ENCODE measurements around the gene UBE2N. TPM values are rescaled to one million over a fixed set of nuclear protein-coding genes. Genes with fewer than 3 reads are reported as not detected.

The UBE2N gene, protein sequence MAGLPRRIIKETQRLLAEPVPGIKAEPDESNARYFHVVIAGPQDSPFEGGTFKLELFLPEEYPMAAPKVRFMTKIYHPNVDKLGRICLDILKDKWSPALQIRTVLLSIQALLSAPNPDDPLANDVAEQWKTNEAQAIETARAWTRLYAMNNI
- polyA plus RNA-seq (ENCODE audit: low read depth in 6 of 6): 100 to 1,000 TPM; 152 to 210 (median 157) TPM

DNA sequence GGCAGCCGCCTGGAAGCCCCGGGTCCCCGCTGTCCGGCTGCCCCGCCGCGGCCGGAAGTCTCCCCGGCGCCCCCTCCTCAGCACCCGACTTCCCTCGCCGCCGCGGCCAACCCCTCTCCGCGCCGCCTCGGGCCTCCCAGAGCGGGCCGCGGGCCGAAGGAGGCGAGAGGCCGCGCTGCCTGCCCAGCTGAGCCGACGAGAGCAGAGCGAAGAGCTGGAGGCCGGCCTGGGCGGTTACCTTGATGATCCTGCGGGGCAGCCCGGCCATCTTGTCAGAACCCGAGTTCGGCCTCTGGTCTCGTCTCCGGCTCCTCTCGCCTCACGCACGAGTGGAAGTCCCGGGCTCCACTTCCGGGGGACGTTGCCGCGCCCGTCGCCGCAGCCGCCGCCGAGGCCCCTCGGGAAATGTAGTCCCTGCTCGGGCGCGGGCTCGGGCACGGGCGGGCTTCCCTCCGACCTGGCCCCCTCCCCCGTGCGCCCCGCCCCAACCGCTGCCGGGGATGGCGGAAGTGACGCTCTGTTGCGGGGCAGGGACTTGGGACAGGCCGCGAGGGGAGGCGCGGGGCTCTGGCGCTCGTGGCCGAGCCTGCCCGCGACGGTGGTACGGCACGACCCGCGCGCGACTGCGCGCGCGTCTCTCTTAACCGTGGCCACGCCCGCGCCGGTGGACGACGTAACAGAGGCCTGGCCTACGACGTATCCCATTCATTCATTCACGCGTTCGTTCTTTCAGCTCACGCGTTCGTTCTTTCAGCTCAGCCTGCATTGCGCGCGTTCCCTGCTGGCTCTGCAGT, at the start of gene UBE2N:
Gene UBE2N, minus strand, starts transcription at position 331 of the 794 bp plus-strand sequence. Its CDS starts 63 bp downstream, at position 268.
- Mint-ChIP-seq H3K27me3 (no peaks in the 10 kb centered on the region), H3K27ac (peak within 1 kb of the TSS; percentile 93 to 99 (median 98)), H3K4me1 (peaks cover 40 to 45% (median 43%) of the 10 kb centered on the region in 3 donors), H3K4me3 (peak within 1 kb of the TSS; percentile 89 to 99 (median 97)), H3K9me3 (no peaks in the 10 kb centered on the region), H3K36me3 (no peaks in the 10 kb centered on the region)
- ATAC-seq (ENCODE audit: low read depth in 2 of 2) (peak; percentile 80 to 84), DNase-seq (peak; percentile 99)

DNA sequence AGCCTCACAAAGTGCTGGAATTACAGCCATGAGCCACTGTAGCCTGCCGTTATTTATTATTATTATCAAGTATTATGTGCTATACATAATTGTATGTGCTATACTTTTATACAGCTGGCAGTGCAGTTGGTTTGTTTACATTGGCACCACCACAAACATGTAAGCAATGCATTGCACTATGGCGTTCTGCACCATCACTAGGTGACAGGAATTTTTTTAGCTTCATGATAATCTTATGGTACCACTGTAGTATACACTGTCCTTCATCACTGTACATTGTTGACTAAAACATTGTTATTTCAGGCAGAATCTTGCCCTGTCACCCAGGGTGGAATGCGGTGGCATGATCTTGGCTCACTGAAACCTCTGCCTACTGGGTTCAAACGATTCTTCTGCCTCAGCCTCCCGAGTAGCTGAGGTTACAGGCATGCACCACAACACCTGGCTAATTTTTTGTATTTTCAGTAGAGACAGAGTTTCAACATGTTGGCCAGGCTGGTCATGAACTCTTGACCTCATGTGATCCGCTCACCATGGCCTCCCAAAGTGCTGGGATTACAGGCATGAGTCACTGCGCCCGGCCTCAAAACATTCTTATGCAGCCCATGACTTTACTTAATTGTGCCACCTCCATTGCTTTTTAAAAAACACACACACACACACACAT, 42.7 kb upstream of the UBE2N start:
- Mint-ChIP-seq H3K27ac (peak overlapping the region in 1 of 6 donors; percentile 76), H3K9me3 (no peaks in the 10 kb centered on the region), H3K4me1 (no peaks in the 10 kb centered on the region), H3K27me3 (no peaks in the 10 kb centered on the region), H3K36me3 (peaks cover 0 to 24% of the 10 kb centered on the region in 2 donors), H3K4me3 (peak overlapping the region in 1 of 8 donors; percentile 44)
- ATAC-seq (ENCODE audit: low read depth in 2 of 2): no peak
- DNase-seq: no peak

DNA sequence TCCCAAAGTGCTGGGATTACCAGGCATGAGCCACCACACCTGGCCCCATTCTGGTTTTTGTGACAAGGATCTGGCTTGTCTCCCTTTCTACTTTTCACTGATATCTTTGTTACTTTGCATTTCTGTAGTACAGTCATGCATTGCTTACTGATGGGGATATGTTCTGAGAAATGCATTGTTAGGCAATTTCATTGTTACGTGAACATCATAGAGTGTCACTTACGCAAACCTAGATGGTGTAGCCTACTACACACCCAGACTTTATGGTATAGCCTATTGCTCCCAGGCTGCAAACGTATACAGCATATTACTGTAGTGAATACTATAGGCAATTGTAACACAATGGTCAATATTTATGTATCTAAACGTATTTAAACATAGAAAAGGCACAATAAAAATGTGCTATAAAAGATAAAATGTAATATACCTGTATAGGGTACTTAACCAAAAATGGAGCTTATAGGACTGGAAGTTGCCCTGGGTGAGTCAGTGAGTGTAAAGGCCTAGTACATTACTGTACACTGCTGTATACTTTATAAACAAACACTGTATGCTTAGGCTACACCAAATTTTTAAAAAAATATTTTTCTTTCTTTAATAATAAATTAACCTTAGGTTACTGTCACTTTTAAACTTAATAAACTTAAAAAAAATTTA, 41.5 kb upstream of the UBE2N start:
- H3K9me3 Mint-ChIP-seq: no peaks in the 10 kb centered on the region
- ATAC-seq (ENCODE audit: low read depth in 2 of 2): no peak
- H3K4me1 Mint-ChIP-seq: no peaks in the 10 kb centered on the region
- no peak overlapping the region for H3K4me3 Mint-ChIP-seq
- H3K27me3 Mint-ChIP-seq: no peaks in the 10 kb centered on the region
- DNase-seq: no peak
- peaks cover 0 to 15% of the 10 kb centered on the region in 2 donors for H3K36me3 Mint-ChIP-seq
- H3K27ac Mint-ChIP-seq: no peak overlapping the region

DNA sequence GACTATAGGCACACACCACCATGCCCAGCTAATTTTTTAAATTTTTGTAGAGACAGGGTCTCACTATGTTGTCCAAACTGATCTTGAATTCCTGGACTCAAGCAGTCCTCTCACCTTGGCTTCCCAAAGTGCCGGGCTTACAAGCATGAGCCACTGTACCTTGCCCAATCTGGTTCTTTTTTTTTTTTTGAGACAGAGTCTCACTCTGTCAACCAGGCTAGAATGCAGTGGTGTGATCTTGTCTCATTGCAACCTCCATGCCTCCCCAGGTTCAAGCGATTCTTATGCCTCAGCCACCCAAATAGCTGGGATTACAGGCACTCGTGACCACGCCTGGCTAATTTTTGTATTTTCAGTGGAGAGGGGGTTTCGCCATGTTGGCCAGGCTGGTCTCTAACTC, 41.0 kb upstream of the UBE2N start:
- Mint-ChIP-seq H3K4me1 (no peaks in the 10 kb centered on the region), H3K27ac (peak overlapping the region in 1 of 6 donors; percentile 65)
- no peak for DNase-seq

DNA sequence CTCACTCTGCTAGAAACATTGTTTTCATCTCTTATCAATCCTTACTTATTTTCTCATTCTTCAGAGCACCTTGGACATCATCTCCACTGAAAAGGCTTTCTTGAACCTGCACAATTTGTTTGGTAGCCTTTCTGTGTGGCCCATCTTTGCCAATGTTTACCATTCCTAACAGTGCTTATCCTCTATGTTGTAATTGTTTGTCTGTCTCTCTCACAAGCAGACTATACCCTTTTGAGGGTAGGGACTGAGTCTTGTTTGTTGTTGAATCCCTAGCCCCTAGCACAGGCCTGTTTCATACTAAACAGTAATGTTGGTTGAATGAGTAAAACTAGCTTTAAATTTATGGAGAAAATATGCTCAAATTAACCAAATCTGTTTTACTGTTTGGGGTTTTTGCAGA, 34.8 kb upstream of the UBE2N start:
- Mint-ChIP-seq H3K9me3 (no peaks in the 10 kb centered on the region), H3K36me3 (peaks cover 6 to 12% of the 10 kb centered on the region in 2 donors)

More for the DNA sequence above, 41.0 kb upstream of the UBE2N start:
- no peak for ATAC-seq (ENCODE audit: low read depth in 2 of 2)
- no peaks in the 10 kb centered on the region for H3K9me3 Mint-ChIP-seq
- H3K4me3 Mint-ChIP-seq: no peak overlapping the region
- H3K36me3 Mint-ChIP-seq: peaks cover 0 to 14% of the 10 kb centered on the region in 2 donors
- no peaks in the 10 kb centered on the region for H3K27me3 Mint-ChIP-seq

DNA sequence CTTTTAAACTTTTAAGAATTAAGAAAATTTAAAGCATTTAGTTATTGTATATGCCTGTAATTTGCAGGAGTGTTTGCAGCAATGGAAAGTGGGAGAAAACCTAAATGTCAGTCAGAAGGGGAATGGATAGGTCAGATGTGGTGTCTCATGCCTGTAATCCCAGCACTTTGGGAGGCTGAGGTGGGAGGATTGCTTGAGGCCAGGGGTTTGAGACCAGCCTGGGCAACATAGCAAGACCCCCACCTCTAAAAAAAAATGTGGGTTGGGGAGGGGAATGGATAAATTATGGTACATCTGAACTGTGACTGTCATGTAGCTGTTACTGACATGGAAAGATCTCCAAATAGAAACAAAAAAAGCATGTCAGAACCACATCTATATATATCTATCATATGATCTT, 27.6 kb upstream of the UBE2N start:
- Mint-ChIP-seq H3K4me3 (peak overlapping the region in 1 of 8 donors; percentile 5), H3K9me3 (no peaks in the 10 kb centered on the region), H3K27me3 (no peaks in the 10 kb centered on the region), H3K36me3 (peaks cover 7 to 10% of the 10 kb centered on the region in 2 donors), H3K4me1 (peaks cover 22 to 40% (median 27%) of the 10 kb centered on the region in 3 donors), H3K27ac (peak overlapping the region in 1 of 6 donors; percentile 38)
- ATAC-seq (ENCODE audit: low read depth in 2 of 2) (no peak), DNase-seq (no peak)

More for the DNA sequence above, 34.8 kb upstream of the UBE2N start:
- Mint-ChIP-seq H3K4me1 (peaks cover 0 to 3% (median 2%) of the 10 kb centered on the region in 3 donors), H3K4me3 (no peak overlapping the region), H3K27me3 (no peaks in the 10 kb centered on the region), H3K27ac (no peak overlapping the region)
- ATAC-seq (ENCODE audit: low read depth in 2 of 2): no peak
- no peak for DNase-seq

DNA sequence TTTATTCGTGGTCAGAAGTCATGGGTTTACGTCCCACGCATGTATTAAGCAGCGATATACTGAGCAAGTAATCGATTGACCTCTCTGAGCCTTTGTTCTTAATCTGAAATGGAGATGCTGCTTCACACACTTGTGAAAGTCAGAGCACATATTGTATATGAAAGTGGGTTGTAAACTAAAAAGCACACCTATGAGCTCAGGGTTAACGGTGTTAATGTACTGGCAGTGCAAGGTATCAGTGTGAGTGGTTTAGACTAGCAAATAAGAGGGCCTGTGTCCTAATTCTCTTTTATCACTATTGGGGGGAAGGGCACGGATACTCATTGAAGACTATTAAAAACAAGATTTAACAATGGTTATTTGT, 26.2 kb upstream of the UBE2N start:
- H3K4me1 Mint-ChIP-seq: peaks cover 22 to 40% (median 27%) of the 10 kb centered on the region in 3 donors
- DNase-seq: no peak
- H3K4me3 Mint-ChIP-seq: peak overlapping the region; percentile 85 to 98 (median 90)
- no peaks in the 10 kb centered on the region for H3K9me3 Mint-ChIP-seq
- ATAC-seq (ENCODE audit: low read depth in 2 of 2): no peak
- no peaks in the 10 kb centered on the region for H3K27me3 Mint-ChIP-seq
- H3K27ac Mint-ChIP-seq: peak overlapping the region; percentile 90 to 98 (median 96)
- peaks cover 7 to 10% of the 10 kb centered on the region in 2 donors for H3K36me3 Mint-ChIP-seq

DNA sequence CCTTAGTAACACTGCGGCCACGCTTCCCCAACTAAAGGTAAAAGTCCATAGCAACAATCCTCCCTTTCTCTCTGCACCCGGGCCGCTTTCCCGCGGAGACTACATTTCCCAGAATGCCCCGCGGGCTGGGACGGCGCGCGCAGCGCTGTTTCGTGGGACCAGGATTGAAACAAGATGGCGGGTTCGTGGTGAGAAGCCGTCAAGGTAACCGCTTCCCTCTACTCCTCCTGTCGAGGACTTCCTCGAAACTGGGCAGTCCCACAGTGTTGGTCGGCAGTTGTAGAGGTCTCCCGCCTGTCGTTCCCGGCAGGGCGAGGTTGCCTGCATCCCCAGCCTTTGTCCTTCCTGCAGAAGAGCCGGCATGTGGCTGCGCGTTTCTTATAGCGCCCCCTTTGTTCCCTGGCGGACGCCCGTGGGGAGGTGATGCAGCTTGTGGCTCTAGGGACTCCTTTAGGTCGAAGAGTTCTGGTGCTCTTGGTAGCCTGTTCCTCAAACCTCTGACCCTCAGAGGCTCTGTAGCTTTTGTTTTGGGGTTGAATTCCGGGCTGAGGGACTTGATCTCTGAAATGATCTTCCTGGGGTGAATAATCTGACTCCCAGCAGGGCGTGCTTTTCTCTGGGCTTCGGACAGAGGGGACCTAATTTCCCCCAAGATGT, 25.7 kb upstream of the UBE2N start, which contains the start of gene MRPL42:
Gene MRPL42, plus strand, starts transcription at position 164 of the 657 bp plus-strand sequence. CDS start 1,772 bp downstream, outside the sequence.
- H3K4me1 Mint-ChIP-seq: peaks cover 22 to 40% (median 27%) of the 10 kb centered on the region in 3 donors
- DNase-seq: peak; percentile 93
- peak within 1 kb of the TSS; percentile 85 to 98 (median 90) for H3K4me3 Mint-ChIP-seq
- no peaks in the 10 kb centered on the region for H3K9me3 Mint-ChIP-seq
- H3K27ac Mint-ChIP-seq: peak within 1 kb of the TSS; percentile 90 to 98 (median 96)
- H3K36me3 Mint-ChIP-seq: peaks cover 7 to 10% of the 10 kb centered on the region in 2 donors
- H3K27me3 Mint-ChIP-seq: no peaks in the 10 kb centered on the region
- ATAC-seq (ENCODE audit: low read depth in 2 of 2): peak; percentile 87 to 91

DNA sequence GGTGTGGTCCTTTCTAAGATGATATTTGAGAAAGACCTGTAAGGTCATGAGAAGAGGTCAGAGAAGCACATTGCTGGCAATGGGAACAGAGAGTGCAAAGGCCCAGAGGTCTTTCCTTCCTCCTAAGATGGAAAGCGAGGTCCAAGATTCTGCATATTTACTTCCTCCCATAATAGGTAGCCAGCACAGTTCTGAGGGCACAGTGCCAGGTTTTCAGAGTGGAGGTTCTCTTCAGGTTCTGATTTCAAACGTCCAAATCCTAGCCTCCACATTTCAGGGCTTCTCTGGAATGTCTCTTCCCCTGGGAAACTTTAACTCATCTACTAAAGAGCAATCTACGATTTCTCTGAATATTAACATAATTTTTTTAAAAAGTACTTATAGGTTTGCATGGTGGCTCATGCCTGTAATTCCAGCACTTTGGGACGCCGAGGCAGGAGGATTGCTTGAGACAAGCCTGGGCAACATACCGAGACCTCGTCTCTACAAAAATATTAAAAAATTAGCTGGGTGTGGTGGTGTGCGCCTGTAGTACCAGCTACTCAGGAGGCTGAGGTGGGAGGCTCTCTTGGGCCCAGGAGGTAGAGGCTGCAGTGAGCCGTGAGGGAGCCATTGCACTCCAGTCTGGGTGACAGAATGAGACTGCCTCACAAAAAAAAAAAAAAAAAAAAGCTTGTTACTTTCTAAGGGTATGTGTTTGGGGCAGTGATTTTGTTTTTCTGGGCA, 25.0 kb upstream of the UBE2N start:
- Mint-ChIP-seq H3K27me3 (no peaks in the 10 kb centered on the region), H3K27ac (peak overlapping the region; percentile 90 to 98 (median 96)), H3K9me3 (no peaks in the 10 kb centered on the region), H3K36me3 (peaks cover 6 to 7% of the 10 kb centered on the region in 2 donors), H3K4me1 (peaks cover 22 to 40% (median 27%) of the 10 kb centered on the region in 3 donors), H3K4me3 (peak overlapping the region; percentile 85 to 98 (median 90))
- ATAC-seq (ENCODE audit: low read depth in 2 of 2): no peak
- no peak for DNase-seq

DNA sequence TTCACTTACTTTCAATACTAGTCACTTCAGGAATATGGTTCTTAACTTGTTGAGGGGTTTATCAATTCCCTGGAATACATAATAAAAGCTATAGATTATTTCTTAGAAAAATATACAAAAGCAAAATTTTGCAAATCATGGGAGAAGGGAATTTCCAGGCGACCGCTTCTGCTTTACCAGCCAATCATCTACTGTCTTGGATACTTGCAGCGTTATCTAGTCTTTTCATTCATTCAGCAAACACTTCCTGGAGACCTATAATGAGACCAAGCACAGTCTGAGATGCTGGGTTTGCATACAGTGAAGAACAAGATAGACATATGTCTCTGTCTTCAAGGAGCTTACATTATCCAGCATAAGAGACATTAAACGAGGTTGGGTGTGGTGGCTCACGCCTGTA, 24.1 kb upstream of the UBE2N start:
- Mint-ChIP-seq H3K4me3 (peak overlapping the region in 6 of 8 donors; percentile 10 to 86 (median 66)), H3K36me3 (peaks cover 3 to 4% of the 10 kb centered on the region in 2 donors), H3K27ac (peak overlapping the region in 1 of 6 donors; percentile 69), H3K9me3 (no peaks in the 10 kb centered on the region), H3K4me1 (peaks cover 21 to 38% (median 31%) of the 10 kb centered on the region in 3 donors), H3K27me3 (no peaks in the 10 kb centered on the region)
- ATAC-seq (ENCODE audit: low read depth in 2 of 2) (no peak), DNase-seq (no peak)

DNA sequence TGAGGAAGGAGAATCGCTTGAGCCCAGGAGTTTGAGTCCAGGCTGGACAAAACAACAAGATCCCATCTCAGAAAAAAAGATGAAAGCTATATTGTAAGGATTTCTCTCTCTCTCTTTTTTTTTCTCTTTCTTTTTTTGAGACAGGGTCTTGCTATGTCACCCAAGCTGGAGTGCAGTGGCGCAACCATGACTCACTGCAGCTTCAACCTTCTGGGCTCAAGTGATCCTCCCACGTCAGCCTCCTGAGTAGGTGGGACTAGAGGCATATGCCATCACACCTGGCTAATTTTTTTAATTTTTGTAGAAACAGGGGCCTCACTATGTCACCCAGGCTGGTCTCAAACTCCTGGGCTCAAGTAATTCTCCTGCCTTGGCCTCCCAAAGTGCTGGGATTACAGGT, 19.8 kb upstream of the UBE2N start:
- H3K4me1 Mint-ChIP-seq: peaks cover 0 to 5% (median 0%) of the 10 kb centered on the region in 3 donors
- no peak overlapping the region for H3K4me3 Mint-ChIP-seq
- H3K27ac Mint-ChIP-seq: no peak overlapping the region
- no peak for ATAC-seq (ENCODE audit: low read depth in 2 of 2)
- no peak for DNase-seq
- H3K36me3 Mint-ChIP-seq: no peaks in the 10 kb centered on the region
- no peaks in the 10 kb centered on the region for H3K9me3 Mint-ChIP-seq
- peaks cover 0 to 4% (median 3%) of the 10 kb centered on the region in 3 donors for H3K27me3 Mint-ChIP-seq

DNA sequence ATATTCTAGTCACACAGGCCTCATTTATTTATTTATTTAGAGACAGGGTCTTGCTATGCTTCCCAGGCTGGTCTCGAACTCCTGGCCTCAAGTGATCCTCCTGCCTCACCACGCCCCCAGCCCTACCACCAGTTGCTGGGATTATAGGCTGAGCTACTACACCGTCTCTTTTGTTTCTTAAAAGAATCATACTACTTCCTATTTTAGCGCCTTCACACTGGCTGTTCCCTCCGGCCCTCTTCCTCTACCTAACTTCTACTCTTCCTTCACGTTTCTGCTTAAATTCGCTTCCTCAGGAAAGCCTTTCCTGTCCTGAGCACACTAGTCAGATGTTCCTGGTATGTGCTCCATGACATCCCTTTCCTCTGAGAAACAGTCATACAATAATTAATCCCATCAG, 19.2 kb upstream of the UBE2N start:
- Mint-ChIP-seq H3K27ac (no peak overlapping the region), H3K4me3 (no peak overlapping the region), H3K27me3 (peaks cover 0 to 8% (median 6%) of the 10 kb centered on the region in 3 donors), H3K36me3 (no peaks in the 10 kb centered on the region), H3K9me3 (no peaks in the 10 kb centered on the region), H3K4me1 (peaks cover 0 to 5% (median 0%) of the 10 kb centered on the region in 3 donors)
- DNase-seq: no peak
- no peak for ATAC-seq (ENCODE audit: low read depth in 2 of 2)
